Retina (tissue), 1 donor: ENCODE results near the gene NATD1.

Experiments
- DNase-seq: peaks from one replicate; pipeline ENCODE4 v3.0.0-alpha.2; 2016

The NATD1 gene

GRCh38 chr17:21189361-21189760 is 63.8 kb downstream of the NATD1 start:
- no peak for DNase-seq
